ENCODE results near the gene RCAN2.

DNA sequence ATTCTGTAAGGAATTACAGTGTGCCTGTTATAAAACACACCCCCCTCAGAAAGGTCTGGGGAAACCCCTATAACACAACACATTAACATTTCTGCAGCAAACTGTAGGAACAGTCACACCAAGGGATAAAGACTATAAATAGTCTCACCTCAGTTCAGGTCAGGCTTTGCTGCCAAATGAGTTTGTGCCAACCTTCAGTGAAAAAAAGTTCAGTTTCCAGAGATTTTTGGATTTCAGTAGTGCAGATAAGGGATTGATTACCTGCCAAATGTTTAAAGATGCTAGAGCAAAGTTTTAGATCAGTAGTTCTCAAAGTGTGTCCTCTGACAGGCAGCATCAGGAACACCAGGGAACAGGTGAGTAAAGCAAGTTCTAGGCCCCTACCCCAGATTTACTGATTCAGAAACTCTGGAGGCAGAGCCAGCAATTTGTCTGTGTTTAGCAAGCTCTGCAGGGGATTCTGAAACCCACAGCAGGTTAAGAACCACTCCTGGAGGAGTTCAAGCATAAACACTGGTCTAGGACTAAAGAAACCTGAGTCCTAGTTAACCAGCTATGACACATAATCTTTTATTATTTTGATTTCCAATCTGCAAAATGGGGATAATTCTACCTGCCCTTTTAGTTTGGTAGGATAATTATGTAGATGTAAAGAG lies 111.0 kb downstream of the RCAN2 start:
- TF ChIP-seq, protein P1, sequence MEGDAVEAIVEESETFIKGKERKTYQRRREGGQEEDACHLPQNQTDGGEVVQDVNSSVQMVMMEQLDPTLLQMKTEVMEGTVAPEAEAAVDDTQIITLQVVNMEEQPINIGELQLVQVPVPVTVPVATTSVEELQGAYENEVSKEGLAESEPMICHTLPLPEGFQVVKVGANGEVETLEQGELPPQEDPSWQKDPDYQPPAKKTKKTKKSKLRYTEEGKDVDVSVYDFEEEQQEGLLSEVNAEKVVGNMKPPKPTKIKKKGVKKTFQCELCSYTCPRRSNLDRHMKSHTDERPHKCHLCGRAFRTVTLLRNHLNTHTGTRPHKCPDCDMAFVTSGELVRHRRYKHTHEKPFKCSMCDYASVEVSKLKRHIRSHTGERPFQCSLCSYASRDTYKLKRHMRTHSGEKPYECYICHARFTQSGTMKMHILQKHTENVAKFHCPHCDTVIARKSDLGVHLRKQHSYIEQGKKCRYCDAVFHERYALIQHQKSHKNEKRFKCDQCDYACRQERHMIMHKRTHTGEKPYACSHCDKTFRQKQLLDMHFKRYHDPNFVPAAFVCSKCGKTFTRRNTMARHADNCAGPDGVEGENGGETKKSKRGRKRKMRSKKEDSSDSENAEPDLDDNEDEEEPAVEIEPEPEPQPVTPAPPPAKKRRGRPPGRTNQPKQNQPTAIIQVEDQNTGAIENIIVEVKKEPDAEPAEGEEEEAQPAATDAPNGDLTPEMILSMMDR (conservative IDR thresholded peaks at IDR 0.05; ENCODE audit: low read depth in 2 of 2): no peak
- TF ChIP-seq ZNF331 (CRISPR knock-in tag; IDR thresholded peaks at IDR 0.05; ENCODE audit: low read depth) (no peak), EZH2 (IDR thresholded peaks at IDR 0.05; ENCODE audit: low read depth, unreplicated experiment) (no peak), POLR2AphosphoS5 (IDR thresholded peaks at IDR 0.05; ENCODE audit: low read depth) (no peak), CREB1 (CRISPR knock-in tag; IDR thresholded peaks at IDR 0.05; ENCODE audit: low read depth) (no peak), EZH2phosphoT487 (IDR thresholded peaks at IDR 0.05; ENCODE audit: unreplicated experiment) (no peak), STAT1 (IDR thresholded peaks at IDR 0.05; ENCODE audit: unreplicated experiment) (no peak), NANOG (IDR thresholded peaks at IDR 0.05; ENCODE audit: borderline replicate concordance) (no peak), JUNB (IDR thresholded peaks at IDR 0.05; ENCODE audit: unreplicated experiment) (no peak), ZNF114 (CRISPR knock-in tag; IDR thresholded peaks at IDR 0.05) (no peak)
- TF ChIP-seq, protein P2, sequence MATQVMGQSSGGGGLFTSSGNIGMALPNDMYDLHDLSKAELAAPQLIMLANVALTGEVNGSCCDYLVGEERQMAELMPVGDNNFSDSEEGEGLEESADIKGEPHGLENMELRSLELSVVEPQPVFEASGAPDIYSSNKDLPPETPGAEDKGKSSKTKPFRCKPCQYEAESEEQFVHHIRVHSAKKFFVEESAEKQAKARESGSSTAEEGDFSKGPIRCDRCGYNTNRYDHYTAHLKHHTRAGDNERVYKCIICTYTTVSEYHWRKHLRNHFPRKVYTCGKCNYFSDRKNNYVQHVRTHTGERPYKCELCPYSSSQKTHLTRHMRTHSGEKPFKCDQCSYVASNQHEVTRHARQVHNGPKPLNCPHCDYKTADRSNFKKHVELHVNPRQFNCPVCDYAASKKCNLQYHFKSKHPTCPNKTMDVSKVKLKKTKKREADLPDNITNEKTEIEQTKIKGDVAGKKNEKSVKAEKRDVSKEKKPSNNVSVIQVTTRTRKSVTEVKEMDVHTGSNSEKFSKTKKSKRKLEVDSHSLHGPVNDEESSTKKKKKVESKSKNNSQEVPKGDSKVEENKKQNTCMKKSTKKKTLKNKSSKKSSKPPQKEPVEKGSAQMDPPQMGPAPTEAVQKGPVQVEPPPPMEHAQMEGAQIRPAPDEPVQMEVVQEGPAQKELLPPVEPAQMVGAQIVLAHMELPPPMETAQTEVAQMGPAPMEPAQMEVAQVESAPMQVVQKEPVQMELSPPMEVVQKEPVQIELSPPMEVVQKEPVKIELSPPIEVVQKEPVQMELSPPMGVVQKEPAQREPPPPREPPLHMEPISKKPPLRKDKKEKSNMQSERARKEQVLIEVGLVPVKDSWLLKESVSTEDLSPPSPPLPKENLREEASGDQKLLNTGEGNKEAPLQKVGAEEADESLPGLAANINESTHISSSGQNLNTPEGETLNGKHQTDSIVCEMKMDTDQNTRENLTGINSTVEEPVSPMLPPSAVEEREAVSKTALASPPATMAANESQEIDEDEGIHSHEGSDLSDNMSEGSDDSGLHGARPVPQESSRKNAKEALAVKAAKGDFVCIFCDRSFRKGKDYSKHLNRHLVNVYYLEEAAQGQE (IDR thresholded peaks at IDR 0.05; ENCODE audit: unreplicated experiment): no peak
- TF ChIP-seq, protein P3, sequence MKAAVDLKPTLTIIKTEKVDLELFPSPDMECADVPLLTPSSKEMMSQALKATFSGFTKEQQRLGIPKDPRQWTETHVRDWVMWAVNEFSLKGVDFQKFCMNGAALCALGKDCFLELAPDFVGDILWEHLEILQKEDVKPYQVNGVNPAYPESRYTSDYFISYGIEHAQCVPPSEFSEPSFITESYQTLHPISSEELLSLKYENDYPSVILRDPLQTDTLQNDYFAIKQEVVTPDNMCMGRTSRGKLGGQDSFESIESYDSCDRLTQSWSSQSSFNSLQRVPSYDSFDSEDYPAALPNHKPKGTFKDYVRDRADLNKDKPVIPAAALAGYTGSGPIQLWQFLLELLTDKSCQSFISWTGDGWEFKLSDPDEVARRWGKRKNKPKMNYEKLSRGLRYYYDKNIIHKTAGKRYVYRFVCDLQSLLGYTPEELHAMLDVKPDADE (IDR thresholded peaks at IDR 0.05): no peak
- TF ChIP-seq, protein P4, sequence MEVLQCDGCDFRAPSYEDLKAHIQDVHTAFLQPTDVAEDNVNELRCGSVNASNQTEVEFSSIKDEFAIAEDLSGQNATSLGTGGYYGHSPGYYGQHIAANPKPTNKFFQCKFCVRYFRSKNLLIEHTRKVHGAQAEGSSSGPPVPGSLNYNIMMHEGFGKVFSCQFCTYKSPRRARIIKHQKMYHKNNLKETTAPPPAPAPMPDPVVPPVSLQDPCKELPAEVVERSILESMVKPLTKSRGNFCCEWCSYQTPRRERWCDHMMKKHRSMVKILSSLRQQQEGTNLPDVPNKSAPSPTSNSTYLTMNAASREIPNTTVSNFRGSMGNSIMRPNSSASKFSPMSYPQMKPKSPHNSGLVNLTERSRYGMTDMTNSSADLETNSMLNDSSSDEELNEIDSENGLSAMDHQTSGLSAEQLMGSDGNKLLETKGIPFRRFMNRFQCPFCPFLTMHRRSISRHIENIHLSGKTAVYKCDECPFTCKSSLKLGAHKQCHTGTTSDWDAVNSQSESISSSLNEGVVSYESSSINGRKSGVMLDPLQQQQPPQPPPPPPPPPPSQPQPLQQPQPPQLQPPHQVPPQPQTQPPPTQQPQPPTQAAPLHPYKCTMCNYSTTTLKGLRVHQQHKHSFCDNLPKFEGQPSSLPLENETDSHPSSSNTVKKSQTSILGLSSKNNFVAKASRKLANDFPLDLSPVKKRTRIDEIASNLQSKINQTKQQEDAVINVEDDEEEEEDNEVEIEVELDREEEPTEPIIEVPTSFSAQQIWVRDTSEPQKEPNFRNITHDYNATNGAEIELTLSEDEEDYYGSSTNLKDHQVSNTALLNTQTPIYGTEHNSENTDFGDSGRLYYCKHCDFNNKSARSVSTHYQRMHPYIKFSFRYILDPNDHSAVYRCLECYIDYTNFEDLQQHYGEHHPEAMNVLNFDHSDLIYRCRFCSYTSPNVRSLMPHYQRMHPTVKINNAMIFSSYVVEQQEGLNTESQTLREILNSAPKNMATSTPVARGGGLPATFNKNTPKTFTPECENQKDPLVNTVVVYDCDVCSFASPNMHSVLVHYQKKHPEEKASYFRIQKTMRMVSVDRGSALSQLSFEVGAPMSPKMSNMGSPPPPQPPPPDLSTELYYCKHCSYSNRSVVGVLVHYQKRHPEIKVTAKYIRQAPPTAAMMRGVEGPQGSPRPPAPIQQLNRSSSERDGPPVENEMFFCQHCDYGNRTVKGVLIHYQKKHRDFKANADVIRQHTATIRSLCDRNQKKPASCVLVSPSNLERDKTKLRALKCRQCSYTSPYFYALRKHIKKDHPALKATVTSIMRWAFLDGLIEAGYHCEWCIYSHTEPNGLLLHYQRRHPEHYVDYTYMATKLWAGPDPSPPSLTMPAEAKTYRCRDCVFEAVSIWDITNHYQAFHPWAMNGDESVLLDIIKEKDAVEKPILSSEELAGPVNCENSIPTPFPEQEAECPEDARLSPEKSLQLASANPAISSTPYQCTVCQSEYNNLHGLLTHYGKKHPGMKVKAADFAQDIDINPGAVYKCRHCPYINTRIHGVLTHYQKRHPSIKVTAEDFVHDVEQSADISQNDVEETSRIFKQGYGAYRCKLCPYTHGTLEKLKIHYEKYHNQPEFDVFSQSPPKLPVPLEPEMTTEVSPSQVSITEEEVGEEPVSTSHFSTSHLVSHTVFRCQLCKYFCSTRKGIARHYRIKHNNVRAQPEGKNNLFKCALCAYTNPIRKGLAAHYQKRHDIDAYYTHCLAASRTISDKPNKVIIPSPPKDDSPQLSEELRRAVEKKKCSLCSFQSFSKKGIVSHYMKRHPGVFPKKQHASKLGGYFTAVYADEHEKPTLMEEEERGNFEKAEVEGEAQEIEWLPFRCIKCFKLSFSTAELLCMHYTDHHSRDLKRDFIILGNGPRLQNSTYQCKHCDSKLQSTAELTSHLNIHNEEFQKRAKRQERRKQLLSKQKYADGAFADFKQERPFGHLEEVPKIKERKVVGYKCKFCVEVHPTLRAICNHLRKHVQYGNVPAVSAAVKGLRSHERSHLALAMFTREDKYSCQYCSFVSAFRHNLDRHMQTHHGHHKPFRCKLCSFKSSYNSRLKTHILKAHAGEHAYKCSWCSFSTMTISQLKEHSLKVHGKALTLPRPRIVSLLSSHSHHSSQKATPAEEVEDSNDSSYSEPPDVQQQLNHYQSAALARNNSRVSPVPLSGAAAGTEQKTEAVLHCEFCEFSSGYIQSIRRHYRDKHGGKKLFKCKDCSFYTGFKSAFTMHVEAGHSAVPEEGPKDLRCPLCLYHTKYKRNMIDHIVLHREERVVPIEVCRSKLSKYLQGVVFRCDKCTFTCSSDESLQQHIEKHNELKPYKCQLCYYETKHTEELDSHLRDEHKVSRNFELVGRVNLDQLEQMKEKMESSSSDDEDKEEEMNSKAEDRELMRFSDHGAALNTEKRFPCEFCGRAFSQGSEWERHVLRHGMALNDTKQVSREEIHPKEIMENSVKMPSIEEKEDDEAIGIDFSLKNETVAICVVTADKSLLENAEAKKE (CRISPR knock-in tag; IDR thresholded peaks at IDR 0.05): no peak
